Measurements from ENCODE around the gene CRHR2.

Gene CRHR2

GRCh38 chr7:30683816-30684215 is 1.6 kb upstream of the CRHR2 start:
- intact Hi-C loops (cut with DNase I), result no loop called here
- no peak for DNase-seq

- no peak for DNase-seq
- intact Hi-C loops (cut with DNase I), result no loop called here
Measured at GRCh38 chr7:30683306-30683705, 1.1 kb upstream of the CRHR2 start.

- intact Hi-C loops (cut with DNase I), result no loop called here
Measured at GRCh38 chr7:30681815-30682211, 443 bp downstream of the CRHR2 start.

GRCh38 chr7:30681331-30681797 is 892 bp downstream of the CRHR2 start:
- intact Hi-C loops (cut with DNase I), result no loop called here
- peak in 1 of 10 donors; percentile 79 for DNase-seq

More at GRCh38 chr7:30681815-30682211, 443 bp downstream of the CRHR2 start:
- DNase-seq, result peak in 1 of 10 donors; percentile 78

- intact Hi-C loops (cut with DNase I), result no loop called here
- peak in 1 of 10 donors; percentile 9 for DNase-seq
Measured at GRCh38 chr7:30679664-30680063, 2.6 kb downstream of the CRHR2 start.

- peak in 1 of 10 donors; percentile 11 for DNase-seq
- intact Hi-C loops (cut with DNase I), result no loop called here
Measured at GRCh38 chr7:30678805-30679204, 3.5 kb downstream of the CRHR2 start.

- peak in 2 of 10 donors; percentile 56 to 61 for DNase-seq
- intact Hi-C loops (cut with DNase I), result no loop called here
Measured at GRCh38 chr7:30674876-30675275, 7.4 kb downstream of the CRHR2 start.

GRCh38 chr7:30674420-30674819 is 7.8 kb downstream of the CRHR2 start:
- intact Hi-C loops (cut with DNase I), result no loop called here
- peak in 1 of 10 donors; percentile 43 for DNase-seq

- DNase-seq, result peak in 1 of 10 donors; percentile 58
- intact Hi-C loops (cut with DNase I), result no loop called here
Measured at GRCh38 chr7:30671793-30672465, 10.3 kb downstream of the CRHR2 start.

- peak in 1 of 10 donors; percentile 40 for DNase-seq
- intact Hi-C loops (cut with DNase I), result no loop called here
Measured at GRCh38 chr7:30668102-30668501, 14.2 kb downstream of the CRHR2 start.

GRCh38 chr7:30667172-30667571 is 15.1 kb downstream of the CRHR2 start:
- peak in 1 of 10 donors; percentile 51 for DNase-seq
- intact Hi-C loops (cut with DNase I), result no loop called here

- intact Hi-C loops (cut with DNase I), result no loop called here
- peak in 3 of 10 donors; percentile 46 to 59 (median 53) for DNase-seq
Measured at GRCh38 chr7:30665449-30665848, 16.8 kb downstream of the CRHR2 start.

GRCh38 chr7:30665043-30665442 is 17.2 kb downstream of the CRHR2 start:
- peak in 3 of 10 donors; percentile 14 to 74 (median 73) for DNase-seq
- intact Hi-C loops (cut with DNase I), result no loop called here

GRCh38 chr7:30664184-30664885 is 17.9 kb downstream of the CRHR2 start:
- peak in 2 of 10 donors; percentile 18 to 58 for DNase-seq
- intact Hi-C loops (cut with DNase I), result no loop called here

GRCh38 chr7:30663414-30663813 is 18.8 kb downstream of the CRHR2 start:
- intact Hi-C loops (cut with DNase I), result no loop called here
- peak in 2 of 10 donors; percentile 22 to 45 for DNase-seq

- peak in 2 of 10 donors; percentile 64 to 79 for DNase-seq
- intact Hi-C loops (cut with DNase I), result no loop called here
Measured at GRCh38 chr7:30662431-30662939, 19.8 kb downstream of the CRHR2 start.

- peak in 2 of 10 donors; percentile 29 to 34 for DNase-seq
- intact Hi-C loops (cut with DNase I), result no loop called here
Measured at GRCh38 chr7:30661926-30662325, 20.3 kb downstream of the CRHR2 start.

GRCh38 chr7:30660331-30661255 is 21.7 kb downstream of the CRHR2 start:
- intact Hi-C loops (cut with DNase I), result no loop called here
- DNase-seq, result peak in 2 of 10 donors; percentile 80 to 87

- intact Hi-C loops (cut with DNase I), result no loop called here
- peak in 3 of 10 donors; percentile 9 to 65 (median 43) for DNase-seq
Measured at GRCh38 chr7:30659312-30659711, 22.9 kb downstream of the CRHR2 start.

- intact Hi-C loops (cut with DNase I), result no loop called here
- DNase-seq, result peak in 2 of 10 donors; percentile 6 to 22
Measured at GRCh38 chr7:30658479-30659074, 23.7 kb downstream of the CRHR2 start.
